T-cell (primary cell): Measurements from ENCODE around the gene PPWD1. TPM values are rescaled to one million over a fixed set of nuclear protein-coding genes. Genes with fewer than 3 reads are reported as not detected.
A peak's percentile ranks its signal among the peaks of the same experiment; 100 is the strongest.
"Not testable (repeated sequence)": the region's sequence is repeated elsewhere in the genome, so short reads cannot be mapped to it uniquely, and the experiment has no call there.

Source experiments
- ATAC-seq, 4 experiments: fragments of 200-7000 bp in 3 of 4; fragments of 150-1000 bp in 1 of 4; cut with Tn5 transposase; replicated peaks in 1 of 4; 1 replicate in 3 of 4; 2 replicates in 1 of 4; pipeline ENCODE4 v1.10.0; 2021; ENCODE audit warnings: moderate library complexity in 3 of 4, mild to moderate bottlenecking in 2 of 4, moderate number of reproducible peaks in 1 of 4
- CTCF ChIA-PET, 2 donors: fragments of 300-600 bp; sonication (Branson Sonifier 250); formaldehyde crosslinking; loops; one replicate each; lab custom pipeline; 2022; ENCODE audit warnings: antibody characterized with exemption in 2 of 2; lab: Charles Lee
- POLR2A ChIA-PET, 2 donors: fragments of 300-600 bp; sonication (Branson Sonifier 250); formaldehyde crosslinking; loops; one replicate each; lab custom pipeline; 2022; ENCODE audit warnings: antibody characterized with exemption in 2 of 2; lab: Charles Lee
- DNase-seq, 35 experiments: peaks; one replicate each; pipeline versions ENCODE4 v3.0.0 to v3.0.0-alpha.2; 2013 to 2023
- H3K27ac ChIP-seq: one replicate; pipeline ENCODE4 v1.5.1; 2013; ENCODE audit warnings: low read length
- H3K27me3 ChIP-seq, 2 experiments: replicated peaks in 1 of 2; 1 replicate in 1 of 2; 2 replicates in 1 of 2; pipeline versions ENCODE4 v1.6.1 to v1.7.0; 2013; ENCODE audit warnings: low read length in 1 of 2, mixed read lengths in 1 of 2; ENCODE audit not compliant: control insufficient read depth in 2 of 2, insufficient read depth in 2 of 2; ENCODE audit errors: extremely low read depth in 1 of 2
- H3K36me3 ChIP-seq, 2 donors: 1 replicate in 1 of 2; 2 replicates in 1 of 2; pipeline versions ENCODE4 v1.6.1 to v1.7.0; 2013; ENCODE audit warnings: low read length in 1 of 2; ENCODE audit not compliant: control insufficient read depth in 2 of 2, insufficient read depth in 1 of 2; ENCODE audit errors: extremely low read depth in 1 of 2
- H3K4me1 ChIP-seq, 2 experiments: 1 replicate in 1 of 2; 2 replicates in 1 of 2; pipeline versions ENCODE4 v1.6.1 to v1.7.0; 2013; ENCODE audit warnings: low read length in 2 of 2, mixed read lengths in 1 of 2; ENCODE audit not compliant: insufficient read depth in 2 of 2, control insufficient read depth in 1 of 2; ENCODE audit errors: extremely low read depth in 1 of 2
- H3K4me3 ChIP-seq, 2 donors: 1 replicate in 1 of 2; 2 replicates in 1 of 2; pipeline versions ENCODE4 v1.5.1 to v1.7.0; 2013; ENCODE audit warnings: mild to moderate bottlenecking in 2 of 2, low read length in 1 of 2, moderate library complexity in 1 of 2; ENCODE audit not compliant: control insufficient read depth in 1 of 2; ENCODE audit errors: extremely low read depth in 1 of 2
- H3K9me3 ChIP-seq: 2 replicates; pipeline ENCODE4 v1.7.0; 2013
- H3K27ac Mint-ChIP-seq, 2 donors: one replicate each; pipeline ENCODE4 v1.8.0; 2020 to 2021; ENCODE audit warnings: mild to moderate bottlenecking in 2 of 2, mixed read lengths in 2 of 2
- H3K27me3 Mint-ChIP-seq, 2 donors: one replicate each; pipeline ENCODE4 v1.8.0; 2021 to 2022; ENCODE audit warnings: mixed read lengths in 2 of 2
- H3K36me3 Mint-ChIP-seq: one replicate; pipeline ENCODE4 v1.8.0; 2021; ENCODE audit warnings: mixed read lengths
- H3K4me1 Mint-ChIP-seq, 3 donors: one replicate each; pipeline ENCODE4 v1.8.0; 2020 to 2022; ENCODE audit warnings: mixed read lengths in 3 of 3, mild to moderate bottlenecking in 1 of 3
- H3K4me3 Mint-ChIP-seq, 3 donors: one replicate each; pipeline ENCODE4 v1.8.0; 2020 to 2022; ENCODE audit warnings: mild to moderate bottlenecking in 3 of 3, mixed read lengths in 3 of 3, moderate library complexity in 3 of 3
- H3K9me3 Mint-ChIP-seq, 3 donors: one replicate each; pipeline ENCODE4 v1.8.0; 2020 to 2022; ENCODE audit warnings: mixed read lengths in 3 of 3
- WGBS: methylation state at CpG from one replicate; pipeline ENCODE4 v1.1.5; 2013; ENCODE audit warnings: missing lambda C conversion rate; ENCODE audit not compliant: insufficient coverage; 5-methylcytosine and 5-hydroxymethylcytosine counted together
- total RNA-seq, 35 experiments: library from RNA in 6 of 35; stranded (reverse) in 6 of 35; fragments of 120-200 nt in 1 of 35; gene quantifications; one replicate each; pipeline versions ENCODE4 v1.2.1 to v1.2.4 and lab custom pipeline; 2013 to 2026

Gene PPWD1
- total RNA-seq, 5 donors from 2014 or later (not counting 1 experiment from before 2014, with no cell fraction given): 79.2 to 102 (median 94.3) TPM

- ChIA-PET CTCF (interaction anchor here (0.5 to 4.4 kb wide), 6 partner anchors 10 to 752 kb away, joined by 3 to 16 read pairs (median 6); no protein-coding TSS in a partner anchor), POLR2A (interaction anchor here (0.7 to 1.6 kb wide), 8 partner anchors 11 to 1654 kb away, joined by 3 to 14 read pairs (median 6); partner anchors contain the start of genes ADAMTS6 (in 1 of the 2), CWC27 (in 1 of the 2), SREK1IP1 (in 1 of the 2) and TRIM23 (in 1 of the 2))
- Histone ChIP-seq H3K27me3 (no peaks in the 10 kb centered on the region), H3K36me3 (peaks cover 4% of the 10 kb centered on the region in 2 donors), H3K4me3 (peak overlapping the region; percentile 96 to 99), H3K9me3 (no peaks in the 10 kb centered on the region), H3K27ac (peak overlapping the region; percentile 97), H3K4me1 (peaks cover 16 to 20% of the 10 kb centered on the region in 2 experiments)
- H3K9me3 Mint-ChIP-seq: no peaks in the 10 kb centered on the region
- DNase-seq (peak in 4 of 35 experiments; percentile 2 to 34 (median 10)), ATAC-seq (no peak)
- H3K36me3 Mint-ChIP-seq: peaks cover 13% of the 10 kb centered on the region
- H3K27me3 Mint-ChIP-seq: no peaks in the 10 kb centered on the region
- peak overlapping the region; percentile 95 to 98 (median 96) for H3K4me3 Mint-ChIP-seq
- H3K4me1 Mint-ChIP-seq: peaks cover 59 to 69% (median 60%) of the 10 kb centered on the region in 3 donors
- WGBS: no CpG with 5 or more reads among the region's 11 CpGs
- H3K27ac Mint-ChIP-seq: peak overlapping the region; percentile 97 to 99
Measured at GRCh38 chr5:65563777-65564176, 681 bp downstream of the PPWD1 start.

DNA sequence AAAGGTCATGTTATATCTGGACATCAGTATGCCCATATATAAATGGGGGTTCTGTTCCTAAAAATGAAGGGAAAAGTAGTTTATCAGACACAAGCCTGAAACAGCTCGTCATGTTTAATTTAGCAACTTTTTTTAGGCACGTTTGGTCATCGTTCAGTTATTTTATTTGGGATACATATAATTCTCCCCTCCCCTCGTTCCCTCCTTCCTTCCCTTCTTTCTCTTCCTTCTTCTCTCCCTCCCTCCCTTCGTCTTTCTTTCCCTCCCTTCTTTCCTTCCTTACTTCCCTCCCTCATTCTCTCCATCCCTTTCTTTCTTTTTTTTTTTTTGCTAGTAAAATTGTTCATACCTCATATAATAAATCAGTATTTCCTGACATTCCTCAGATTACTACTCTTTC lies 3.4 kb downstream of the PPWD1 start:
- H3K27ac Mint-ChIP-seq: no peak overlapping the region
- POLR2A ChIA-PET: interaction anchor here in 1 of 2 donors (0.6 kb wide), 1 partner anchor 83 kb away, joined by 3 read pairs; no protein-coding TSS in a partner anchor
- no peak overlapping the region for H3K4me3 ChIP-seq
- no peaks in the 10 kb centered on the region for H3K9me3 Mint-ChIP-seq
- CTCF ChIA-PET: interaction anchor here in 1 of 2 donors (0.6 to 0.8 kb wide), 2 partner anchors 10 to 71 kb away, joined by 3 read pairs; no protein-coding TSS in a partner anchor
- peaks cover 52 to 60% (median 60%) of the 10 kb centered on the region in 3 donors for H3K4me1 Mint-ChIP-seq
- ATAC-seq (no peak), DNase-seq (no peak)
- peaks cover 16 to 19% of the 10 kb centered on the region in 2 experiments for H3K4me1 ChIP-seq
- H3K27ac ChIP-seq: no peak overlapping the region
- peaks cover 4 to 11% of the 10 kb centered on the region in 2 donors for H3K36me3 ChIP-seq
- no peaks in the 10 kb centered on the region for H3K27me3 Mint-ChIP-seq
- no peaks in the 10 kb centered on the region for H3K9me3 ChIP-seq
- no peaks in the 10 kb centered on the region for H3K27me3 ChIP-seq
- WGBS: 90% methylated on average over 5 of the region's 5 CpGs
- H3K4me3 Mint-ChIP-seq: no peak overlapping the region
- peaks cover 20% of the 10 kb centered on the region for H3K36me3 Mint-ChIP-seq

DNA sequence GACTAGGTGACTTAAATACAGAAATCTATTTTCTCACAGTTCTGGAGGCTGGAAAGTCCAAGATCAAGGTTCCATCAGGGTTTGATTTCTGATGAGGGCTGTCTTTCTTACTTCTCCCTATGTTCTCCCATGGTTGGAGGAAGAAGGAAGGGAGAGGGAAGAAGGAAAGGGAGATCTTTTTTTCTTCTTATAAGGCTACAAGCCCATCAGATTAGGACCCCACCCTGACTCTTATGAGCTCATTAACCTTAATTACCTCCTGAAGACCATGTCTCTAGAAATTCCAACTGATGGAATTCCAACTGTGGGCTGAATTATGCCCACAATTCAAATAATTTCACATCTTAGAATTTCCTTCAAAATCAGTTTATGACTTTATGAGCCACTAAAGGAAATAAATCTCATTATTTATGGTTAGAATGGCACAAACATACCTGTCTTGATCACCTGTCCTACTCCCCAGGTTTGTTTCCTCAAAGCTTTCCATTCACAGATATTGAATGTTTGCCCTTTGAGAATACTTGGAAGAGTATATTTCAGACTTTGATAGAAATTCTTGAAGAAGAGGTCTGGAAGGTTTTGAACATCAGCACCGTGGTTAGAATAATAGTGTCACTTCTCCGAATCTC lies 7.6 kb downstream of the PPWD1 start:
- DNase-seq: no peak
- ATAC-seq: no peak

GRCh38 chr5:65577141-65577540 lies 14.0 kb downstream of the PPWD1 start:
- Histone ChIP-seq H3K4me1 (no peaks in the 10 kb centered on the region), H3K4me3 (no peak overlapping the region), H3K9me3 (no peaks in the 10 kb centered on the region), H3K27ac (no peak overlapping the region), H3K27me3 (no peaks in the 10 kb centered on the region), H3K36me3 (peaks cover 0 to 64% of the 10 kb centered on the region in 2 donors)
- no peak for ATAC-seq
- Mint-ChIP-seq H3K27me3 (no peaks in the 10 kb centered on the region), H3K27ac (peak overlapping the region in 1 of 2 donors; percentile 72), H3K9me3 (no peaks in the 10 kb centered on the region), H3K4me3 (no peak overlapping the region), H3K36me3 (peaks cover 47% of the 10 kb centered on the region), H3K4me1 (peaks cover 21 to 44% (median 34%) of the 10 kb centered on the region in 3 donors)
- no peak for DNase-seq
- ChIA-PET CTCF (no interaction called here), POLR2A (no interaction called here)

More for the DNA sequence above, 7.6 kb downstream of the PPWD1 start:
- H3K27ac Mint-ChIP-seq: no peak overlapping the region
- ChIA-PET CTCF (no interaction called here), POLR2A (no interaction called here)
- H3K27ac ChIP-seq: no peak overlapping the region
- no peaks in the 10 kb centered on the region for H3K9me3 ChIP-seq
- no peak overlapping the region for H3K4me3 ChIP-seq
- no peaks in the 10 kb centered on the region for H3K27me3 ChIP-seq
- peaks cover 0 to 41% of the 10 kb centered on the region in 2 donors for H3K36me3 ChIP-seq
- H3K9me3 Mint-ChIP-seq: no peaks in the 10 kb centered on the region
- 100% methylated on average over 2 of the region's 2 CpGs for WGBS
- peaks cover 28 to 64% (median 47%) of the 10 kb centered on the region in 3 donors for H3K4me1 Mint-ChIP-seq
- no peaks in the 10 kb centered on the region for H3K27me3 Mint-ChIP-seq
- H3K4me3 Mint-ChIP-seq: no peak overlapping the region
- peaks cover 0 to 3% of the 10 kb centered on the region in 2 experiments for H3K4me1 ChIP-seq
- H3K36me3 Mint-ChIP-seq: peaks cover 46% of the 10 kb centered on the region

- Histone ChIP-seq H3K4me1 (no peaks in the 10 kb centered on the region), H3K9me3 (no peaks in the 10 kb centered on the region), H3K36me3 (peaks cover 0 to 68% of the 10 kb centered on the region in 2 donors), H3K27ac (no peak overlapping the region), H3K4me3 (no peak overlapping the region), H3K27me3 (no peaks in the 10 kb centered on the region)
- H3K27ac Mint-ChIP-seq: no peak overlapping the region
- ATAC-seq: no peak
- POLR2A ChIA-PET: interaction anchor here in 1 of 2 donors (0.6 kb wide), 1 partner anchor 36 kb away, joined by 3 read pairs; the partner anchor contains the start of gene TRIM23
- no peak for DNase-seq
- no peaks in the 10 kb centered on the region for H3K27me3 Mint-ChIP-seq
- WGBS: no CpG with 5 or more reads among the region's 2 CpGs
- H3K4me1 Mint-ChIP-seq: no peaks in the 10 kb centered on the region
- peaks cover 30% of the 10 kb centered on the region for H3K36me3 Mint-ChIP-seq
- H3K4me3 Mint-ChIP-seq: no peak overlapping the region
- CTCF ChIA-PET: interaction anchor here in 1 of 2 donors (0.5 to 0.6 kb wide), 2 partner anchors 1272 to 1295 kb away, joined by 3 read pairs; no protein-coding TSS in a partner anchor
- no peaks in the 10 kb centered on the region for H3K9me3 Mint-ChIP-seq
Measured at GRCh38 chr5:65588694-65589093, 25.6 kb downstream of the PPWD1 start.

GRCh38 chr5:65601761-65602160 lies 38.7 kb downstream of the PPWD1 start:
- ATAC-seq, H3K27me3 Mint-ChIP-seq, H3K27ac ChIP-seq, H3K9me3 ChIP-seq, POLR2A ChIA-PET, H3K4me3 ChIP-seq, H3K27me3 ChIP-seq, H3K27ac Mint-ChIP-seq, DNase-seq, H3K4me3 Mint-ChIP-seq, H3K4me1 ChIP-seq: not testable (repeated sequence)
- peaks cover 70% of the 10 kb centered on the region for H3K36me3 Mint-ChIP-seq
- H3K9me3 Mint-ChIP-seq: peaks cover 0 to 13% (median 0%) of the 10 kb centered on the region in 3 donors
- H3K36me3 ChIP-seq: peaks cover 0 to 71% of the 10 kb centered on the region in 2 donors
- peaks cover 12 to 17% (median 12%) of the 10 kb centered on the region in 3 donors for H3K4me1 Mint-ChIP-seq
- no CpG with 5 or more reads among the region's 1 CpG for WGBS
- CTCF ChIA-PET: interaction anchor here in 1 of 2 donors (1.4 kb wide), 1 partner anchor 10 kb away, joined by 3 read pairs; no protein-coding TSS in a partner anchor
